Measurements from ENCODE around the gene ELFN2.

GRCh38 chr22:37476389-37477329 lies 49.4 kb upstream of the ELFN2 start:
- TF ChIP-seq CTCF (IDR thresholded peaks at IDR 0.05): no peak
- TF ChIP-seq POLR2A (IDR thresholded peaks at IDR 0.05; ENCODE audit: low read length): no peak
- no peak for TF ChIP-seq HDAC2 (IDR thresholded peaks at IDR 0.05)
- TF ChIP-seq CEBPB (IDR thresholded peaks at IDR 0.05): no peak
- no peak for TF ChIP-seq ELK1 (IDR thresholded peaks at IDR 0.05; ENCODE audit: low read depth, low read length)
- no peak for TF ChIP-seq RFX5 (IDR thresholded peaks at IDR 0.05)

Data from A549 (cell line).